SU-DHL-6 (cell line): ENCODE data around the gene EIF3J.

Experiments used
- EZH2phosphoT487 ChIP-seq: fragments of 200-600 bp; sonication (generic), shearing (Covaris generic); conservative IDR thresholded peaks from 2 replicates; pipeline ENCODE4 v1.6.1; 2018; ENCODE audit warnings: mild to moderate bottlenecking, antibody characterized with exemption, low read length, moderate library complexity, mixed read lengths
- TF ChIP-seq, protein P1 (sequence below): fragments of 200-600 bp; sonication (generic); IDR thresholded peaks from one replicate; pipeline ENCODE4 v1.5.1; 2017; ENCODE audit warnings: antibody characterized with exemption, mild to moderate bottlenecking, low read length, moderate library complexity; ENCODE audit not compliant: insufficient read depth, poor library complexity, severe bottlenecking

DNA sequence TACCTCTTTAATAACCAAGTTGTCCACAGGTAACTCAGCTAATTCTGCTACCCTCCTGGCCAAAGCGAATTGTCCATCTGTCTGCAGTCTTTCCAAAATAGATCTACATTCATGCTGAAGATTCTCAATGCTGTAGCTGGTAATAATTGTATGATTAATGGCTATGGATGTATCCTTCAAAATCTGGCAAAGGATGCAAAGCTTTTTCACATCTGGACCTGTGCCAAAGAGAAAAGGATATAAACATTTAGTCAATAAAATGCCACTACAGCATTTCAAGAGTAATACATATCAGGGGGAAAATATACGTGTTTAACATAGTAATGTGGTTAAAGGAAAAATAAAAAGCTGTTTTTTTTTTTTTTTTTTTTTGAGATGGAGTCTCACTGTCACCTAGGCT is 48.7 kb downstream of the EIF3J start:
- TF ChIP-seq, protein P1, sequence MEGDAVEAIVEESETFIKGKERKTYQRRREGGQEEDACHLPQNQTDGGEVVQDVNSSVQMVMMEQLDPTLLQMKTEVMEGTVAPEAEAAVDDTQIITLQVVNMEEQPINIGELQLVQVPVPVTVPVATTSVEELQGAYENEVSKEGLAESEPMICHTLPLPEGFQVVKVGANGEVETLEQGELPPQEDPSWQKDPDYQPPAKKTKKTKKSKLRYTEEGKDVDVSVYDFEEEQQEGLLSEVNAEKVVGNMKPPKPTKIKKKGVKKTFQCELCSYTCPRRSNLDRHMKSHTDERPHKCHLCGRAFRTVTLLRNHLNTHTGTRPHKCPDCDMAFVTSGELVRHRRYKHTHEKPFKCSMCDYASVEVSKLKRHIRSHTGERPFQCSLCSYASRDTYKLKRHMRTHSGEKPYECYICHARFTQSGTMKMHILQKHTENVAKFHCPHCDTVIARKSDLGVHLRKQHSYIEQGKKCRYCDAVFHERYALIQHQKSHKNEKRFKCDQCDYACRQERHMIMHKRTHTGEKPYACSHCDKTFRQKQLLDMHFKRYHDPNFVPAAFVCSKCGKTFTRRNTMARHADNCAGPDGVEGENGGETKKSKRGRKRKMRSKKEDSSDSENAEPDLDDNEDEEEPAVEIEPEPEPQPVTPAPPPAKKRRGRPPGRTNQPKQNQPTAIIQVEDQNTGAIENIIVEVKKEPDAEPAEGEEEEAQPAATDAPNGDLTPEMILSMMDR, result no peak
- TF ChIP-seq EZH2phosphoT487, result no peak
